Adipose tissue (tissue), 3 donors: Measurements from ENCODE around the gene R3HDM2. TPM values are rescaled to one million over a fixed set of nuclear protein-coding genes. Genes with fewer than 3 reads are reported as not detected.
"Not testable (repeated sequence)": the region's sequence is repeated elsewhere in the genome, so short reads cannot be mapped to it uniquely, and the experiment has no call there.

Experiments used
- H3K27ac ChIP-seq: one replicate; pipeline ENCODE4 v1.5.1; 2013; ENCODE audit warnings: low read depth, low read length
- WGBS, 3 donors: extraction: QIAGEN DNeasy Blood & Tissue Kit; methylation state at CpG; one replicate each; pipeline ENCODE4 v1.1.7; 2013; 5-methylcytosine and 5-hydroxymethylcytosine counted together
- polyA plus RNA-seq, 3 donors: library from polyadenylated mRNA; stranded (reverse); fragments of 200-250 nt; gene quantifications; one replicate each; pipeline ENCODE4 v1.2.3, GENCODE V29; 2013
- donor health status: healthy with polysubstance abuse.
- donor health status: Bipolar disorder and iron deficiency.
- donor health status: healthy.

R3HDM2 gene
- polyA plus RNA-seq, 3 donors, result 11.7 to 24.2 (median 18.1) TPM

DNA sequence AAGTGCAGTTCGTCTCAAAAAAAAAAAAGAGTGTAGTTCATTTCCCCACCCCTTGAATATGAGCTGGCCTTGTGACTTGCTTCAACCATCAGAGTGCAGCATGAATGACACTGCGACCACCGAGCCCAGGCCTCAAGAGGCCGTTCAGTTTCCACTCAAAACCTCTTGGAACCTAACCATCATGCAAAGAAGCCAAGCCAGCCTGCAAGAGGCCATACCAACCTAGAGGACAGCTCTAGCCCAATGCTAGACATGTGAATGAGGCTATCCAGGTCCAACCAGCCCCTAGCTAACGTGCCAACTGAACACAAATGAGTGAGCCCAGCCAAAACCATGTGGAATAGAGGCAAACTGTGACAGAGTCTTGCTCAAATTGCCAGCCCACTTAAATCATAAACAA lies 29.7 kb downstream of the R3HDM2 start:
- 75 to 80% (median 79%) methylated on average over 5 of the region's 5 CpGs for WGBS, 3 donors
- no peak overlapping the region for H3K27ac ChIP-seq

DNA sequence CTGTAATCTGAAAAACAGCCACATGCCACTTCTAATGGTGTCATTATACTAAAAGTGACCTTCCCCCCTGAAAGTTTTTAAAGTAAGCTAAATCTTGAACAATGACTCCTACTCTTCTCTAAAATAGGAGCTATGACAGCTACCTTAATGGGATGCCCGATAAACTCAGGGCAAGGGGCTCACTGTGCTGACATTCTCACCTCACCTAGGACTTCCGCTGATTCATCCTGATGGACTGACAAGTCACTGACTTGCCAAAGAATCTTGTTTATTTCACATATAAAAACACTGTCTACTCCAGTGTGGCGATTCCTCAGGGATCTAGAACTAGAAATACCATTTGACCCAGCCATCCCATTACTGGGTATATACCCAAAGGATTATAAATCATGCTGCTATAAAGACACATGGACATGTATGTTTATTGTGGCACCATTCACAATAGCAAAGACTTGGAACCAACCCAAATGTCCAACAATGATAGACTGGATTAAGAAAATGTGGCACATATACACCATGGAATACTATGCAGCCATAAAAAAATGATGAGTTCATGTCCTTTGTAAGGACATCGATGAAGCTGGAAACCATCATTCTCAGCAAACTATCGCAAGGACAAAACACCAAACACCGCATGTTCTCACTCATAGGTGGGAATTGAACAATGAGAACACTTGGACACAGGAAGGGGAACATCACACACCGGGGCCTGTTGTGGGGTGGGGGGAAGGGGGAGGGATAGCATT lies 31.0 kb downstream of the R3HDM2 start:
- not testable (repeated sequence) for H3K27ac ChIP-seq
- 95 to 97% (median 96%) methylated on average over 6 of the region's 7 CpGs for WGBS, 3 donors

DNA sequence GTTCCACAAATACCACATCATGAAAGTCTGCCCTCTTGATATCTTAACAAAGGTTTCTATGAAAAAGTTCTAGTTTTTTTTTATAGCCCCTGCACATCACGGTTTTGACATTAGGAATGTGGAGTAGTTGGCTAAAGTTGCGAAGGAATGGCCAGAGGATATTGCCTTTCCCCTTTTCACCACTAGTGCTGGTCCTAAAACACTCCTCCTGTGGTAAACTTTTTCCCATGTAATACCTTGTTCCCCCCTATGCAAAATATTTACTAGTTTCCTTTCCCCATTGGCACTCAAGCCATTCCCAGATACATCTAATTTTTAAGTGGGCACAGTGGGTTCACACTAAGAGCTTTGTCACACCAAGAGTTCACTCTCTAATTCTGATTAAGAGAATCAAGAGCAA lies 33.4 kb downstream of the R3HDM2 start:
- 73 to 85% (median 84%) methylated on average over 2 of the region's 2 CpGs for WGBS, 3 donors
- no peak overlapping the region for H3K27ac ChIP-seq

DNA sequence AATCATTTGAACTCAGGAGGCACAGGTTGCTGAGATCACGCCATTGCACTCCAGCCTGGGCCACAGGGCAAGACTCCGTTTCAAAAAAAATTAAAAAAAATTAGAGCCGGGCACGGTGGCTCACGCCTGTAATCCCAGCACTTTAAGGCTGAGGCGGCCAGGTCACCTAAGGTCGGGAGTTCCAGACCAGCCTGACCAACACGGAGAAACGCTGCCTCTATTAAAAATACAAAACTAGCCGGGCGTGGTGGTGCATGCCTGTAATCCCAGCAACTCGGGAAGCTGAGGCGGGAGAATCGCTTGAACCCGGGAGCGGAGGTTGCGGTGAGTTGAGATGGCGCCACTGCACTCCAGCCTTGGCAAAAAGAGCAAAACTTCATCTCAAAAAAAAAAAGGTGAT lies 35.7 kb downstream of the R3HDM2 start:
- WGBS, 3 donors, result 91 to 96% (median 95%) methylated on average over 18 of the region's 18 CpGs
- no peak overlapping the region for H3K27ac ChIP-seq

DNA sequence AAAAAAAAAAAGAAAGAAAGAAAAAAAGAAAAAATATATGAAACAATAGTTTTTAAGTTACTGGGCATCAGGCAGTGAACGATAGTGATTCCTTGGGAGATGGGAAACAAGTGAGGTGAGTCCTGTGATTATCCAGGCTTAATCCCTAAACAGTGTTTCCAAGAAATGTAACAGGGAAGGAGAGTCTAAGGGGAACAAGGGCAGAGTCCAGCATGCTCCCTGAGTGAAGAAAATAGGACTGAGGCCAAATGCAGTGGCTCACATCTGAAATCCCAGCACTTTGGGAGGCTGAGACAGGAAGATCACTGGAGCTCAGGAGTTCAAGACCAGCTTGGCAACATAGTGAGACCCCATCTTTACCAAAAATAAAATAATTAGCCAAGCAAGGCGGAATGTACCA lies 40.7 kb downstream of the R3HDM2 start:
- WGBS, 3 donors, result 91 to 96% (median 94%) methylated on average over 2 of the region's 2 CpGs
- no peak overlapping the region for H3K27ac ChIP-seq

DNA sequence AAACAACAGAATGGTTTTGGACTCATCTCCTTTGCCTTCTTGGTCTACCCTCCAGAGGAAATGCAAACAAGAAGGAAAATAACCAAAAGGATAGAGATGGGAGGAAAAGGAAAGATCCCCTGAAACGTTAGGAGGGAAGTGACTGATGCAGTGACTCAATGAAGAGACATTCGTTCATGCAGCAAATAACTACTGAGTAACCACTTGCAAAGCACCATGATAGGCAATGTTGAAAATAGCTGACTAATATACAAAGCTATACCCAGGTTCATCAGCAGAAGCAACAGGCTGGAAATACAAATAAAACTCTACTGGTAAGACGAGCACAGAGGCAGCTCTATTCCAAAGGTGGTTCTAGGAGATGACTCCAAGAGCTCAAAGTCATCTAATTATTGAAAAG lies 41.8 kb downstream of the R3HDM2 start:
- 57 to 62% (median 60%) methylated on average over 3 of the region's 3 CpGs for WGBS, 3 donors
- H3K27ac ChIP-seq, result no peak overlapping the region

DNA sequence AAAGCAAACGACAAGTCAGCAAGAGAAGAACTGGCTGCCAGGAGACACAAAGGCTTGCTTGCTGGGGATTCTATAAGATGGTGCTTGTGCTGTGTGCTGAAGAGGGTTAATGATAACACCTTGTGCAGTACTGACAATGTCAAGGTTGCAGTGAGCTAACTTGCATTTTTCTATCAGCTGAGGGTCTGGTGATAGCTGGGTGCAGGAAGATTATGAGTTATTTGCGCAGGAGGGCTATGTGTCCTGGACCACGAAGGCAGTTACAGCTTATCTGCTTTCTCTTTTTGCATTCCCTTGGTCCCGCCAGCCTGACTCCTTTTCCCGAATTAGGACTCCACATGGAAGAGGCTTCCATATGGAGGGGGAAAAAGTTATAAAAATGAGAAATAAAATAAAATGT lies 42.4 kb downstream of the R3HDM2 start:
- WGBS, 3 donors, result 79 to 94% (median 94%) methylated on average over 5 of the region's 5 CpGs
- H3K27ac ChIP-seq, result no peak overlapping the region

DNA sequence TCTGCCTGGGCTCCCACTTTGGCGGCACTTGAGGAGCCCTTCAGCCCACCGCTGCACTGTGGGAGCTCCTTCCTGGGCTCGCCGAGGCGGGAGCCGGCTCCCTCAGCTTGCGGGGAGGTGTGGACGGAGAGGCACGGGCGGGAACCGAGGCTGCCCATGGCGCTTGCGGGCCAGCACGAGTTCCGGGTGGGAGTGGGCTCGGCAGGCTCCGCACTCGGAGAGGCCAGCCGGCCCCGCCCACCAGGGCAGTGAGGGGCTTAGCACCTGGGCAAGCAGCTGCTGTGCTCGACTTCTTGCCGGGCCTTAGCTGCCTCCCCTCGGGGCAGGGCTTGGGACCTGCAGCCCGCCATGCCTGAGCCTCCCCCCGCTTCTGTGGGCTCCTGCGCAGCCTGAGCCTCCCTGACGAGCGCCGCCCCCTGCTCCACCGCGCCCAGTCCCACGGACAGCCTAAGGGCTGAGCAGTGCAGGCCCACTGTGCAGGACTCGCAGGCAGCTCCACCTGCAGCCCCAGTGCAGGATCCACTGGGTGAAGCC lies 44.6 kb downstream of the R3HDM2 start:
- 98 to 99% (median 98%) methylated on average over 31 to 33 of the region's 33 CpGs for WGBS, 3 donors
- no peak overlapping the region for H3K27ac ChIP-seq

DNA sequence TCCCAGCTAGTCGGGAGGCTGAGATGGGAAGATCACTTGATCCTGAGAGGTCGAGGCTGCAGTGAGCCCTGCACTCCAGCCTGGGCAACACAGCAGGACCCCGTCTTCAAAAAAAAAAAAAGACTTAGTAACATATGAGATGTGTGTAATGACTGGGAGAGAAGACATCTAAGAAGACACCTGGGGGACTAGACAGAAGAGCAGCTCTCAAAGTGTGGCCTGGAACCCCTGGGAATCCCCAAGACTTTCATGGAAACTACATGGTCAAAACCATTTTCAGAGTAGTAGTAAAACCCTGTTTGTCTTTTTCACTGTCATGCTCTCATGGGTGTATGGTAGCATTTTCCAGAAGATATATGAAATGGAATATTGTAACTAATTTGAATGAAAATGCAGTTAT lies 45.3 kb downstream of the R3HDM2 start:
- 80 to 97% (median 93%) methylated on average over 3 of the region's 3 CpGs for WGBS, 3 donors

DNA sequence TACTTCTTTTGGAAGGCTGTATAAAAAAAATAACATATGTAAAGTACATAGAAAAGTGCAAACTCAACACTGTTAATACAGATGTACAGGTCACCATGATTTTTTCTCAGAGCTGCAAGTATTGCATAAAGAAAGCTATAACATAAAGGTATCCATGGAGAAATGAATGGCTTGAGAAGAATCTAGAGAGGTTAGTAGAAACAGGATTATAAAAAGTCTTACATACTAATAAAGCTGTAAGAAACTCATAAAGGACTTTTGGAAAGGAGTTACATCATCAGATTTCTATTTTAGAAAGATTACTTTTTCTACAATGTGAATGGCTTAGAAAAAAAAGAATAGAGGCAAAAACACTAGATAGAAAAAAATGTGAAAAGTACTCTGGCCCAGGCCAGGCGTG lies 46.4 kb downstream of the R3HDM2 start:
- H3K27ac ChIP-seq, result no peak overlapping the region
- WGBS, 3 donors, result 91 to 98% (median 95%) methylated on average over 1 of the region's 1 CpG

More for the DNA sequence above, 45.3 kb downstream of the R3HDM2 start:
- H3K27ac ChIP-seq, result no peak overlapping the region

DNA sequence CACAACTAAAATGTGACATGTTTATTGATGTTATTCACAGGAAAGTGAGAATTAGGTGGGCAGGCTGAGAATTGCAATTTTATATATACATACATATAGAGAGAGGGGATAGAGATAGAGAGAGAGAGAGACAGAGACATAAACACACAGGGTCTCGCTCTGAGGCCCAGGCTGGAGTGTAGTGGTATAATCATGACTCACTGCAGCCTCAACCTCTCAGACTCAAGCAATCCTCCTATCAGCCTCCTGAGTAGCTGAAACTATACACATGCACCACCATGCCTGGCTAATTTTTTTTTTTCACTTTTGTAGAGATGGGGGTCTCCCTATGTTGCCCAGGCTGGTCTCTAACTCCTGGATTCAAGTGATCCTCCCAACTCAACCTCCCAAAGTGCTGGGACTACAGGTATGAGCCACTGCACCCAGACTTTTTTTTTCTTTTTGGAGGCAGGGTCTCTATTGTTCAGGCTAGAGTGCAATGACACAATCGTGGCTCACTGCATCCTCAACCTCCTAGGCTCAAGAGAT lies 49.1 kb downstream of the R3HDM2 start:
- 84 to 89% (median 89%) methylated on average over 2 of the region's 2 CpGs for whole genome bisulfite sequencing, 3 donors
- H3K27ac ChIP-seq, result no peak overlapping the region

DNA sequence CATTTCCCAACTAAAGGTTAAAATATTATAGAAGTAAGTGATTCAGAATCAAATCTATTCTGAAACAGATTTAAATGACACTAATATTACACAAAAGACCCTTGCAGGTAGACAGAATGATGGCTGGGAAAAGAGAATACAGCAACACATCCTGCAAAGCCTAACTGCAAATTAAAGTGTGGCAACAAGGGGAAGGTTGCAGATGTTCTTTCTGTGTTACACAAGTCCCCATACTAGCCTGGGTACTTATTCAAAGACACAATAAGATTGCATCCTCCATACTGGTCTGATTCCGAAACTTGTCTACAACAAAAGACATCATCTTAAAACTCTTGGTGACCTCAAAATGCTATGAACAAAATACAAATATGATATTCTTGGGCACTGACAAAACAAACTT lies 50.5 kb downstream of the R3HDM2 start:
- H3K27ac ChIP-seq, result no peak overlapping the region
- WGBS, 3 donors, result 62 to 100% (median 82%) methylated on average over 1 of the region's 1 CpG

DNA sequence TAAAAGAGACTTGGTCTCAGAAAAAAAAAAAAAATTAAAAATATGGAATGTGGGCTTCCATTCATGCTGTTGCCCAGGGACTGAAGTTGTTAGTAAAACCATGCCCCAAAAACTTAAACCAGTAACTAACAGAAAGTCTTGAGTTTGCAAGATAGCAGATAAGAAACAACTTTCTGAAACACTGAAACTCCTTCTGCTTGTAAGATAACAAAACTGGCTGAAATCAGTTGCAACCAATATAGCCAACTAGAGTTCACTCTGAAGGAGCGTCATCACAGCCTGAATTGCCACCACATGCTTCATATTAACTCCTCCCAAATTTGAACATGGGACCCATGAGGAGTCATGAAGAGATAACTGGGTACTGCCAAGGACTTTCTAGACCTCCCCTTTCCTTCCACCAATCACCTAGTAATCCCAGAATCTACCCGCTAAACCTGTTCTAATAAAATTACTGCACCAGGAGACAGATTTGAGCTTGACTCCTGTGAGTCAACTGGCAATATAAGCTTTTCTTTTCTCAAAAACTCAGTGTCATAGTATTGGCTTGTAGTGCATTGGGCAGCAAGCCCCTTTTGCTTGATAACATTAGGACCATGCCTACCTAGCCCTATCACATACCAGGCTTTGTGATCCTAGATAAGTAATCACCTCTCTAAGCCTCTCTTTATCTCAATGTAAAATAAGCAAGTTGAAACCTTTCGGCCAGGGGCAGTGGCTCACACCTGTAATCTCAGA lies 53.6 kb downstream of the R3HDM2 start:
- 83 to 86% (median 84%) methylated on average over 3 of the region's 3 CpGs for WGBS, 3 donors
- no peak overlapping the region for H3K27ac ChIP-seq

DNA sequence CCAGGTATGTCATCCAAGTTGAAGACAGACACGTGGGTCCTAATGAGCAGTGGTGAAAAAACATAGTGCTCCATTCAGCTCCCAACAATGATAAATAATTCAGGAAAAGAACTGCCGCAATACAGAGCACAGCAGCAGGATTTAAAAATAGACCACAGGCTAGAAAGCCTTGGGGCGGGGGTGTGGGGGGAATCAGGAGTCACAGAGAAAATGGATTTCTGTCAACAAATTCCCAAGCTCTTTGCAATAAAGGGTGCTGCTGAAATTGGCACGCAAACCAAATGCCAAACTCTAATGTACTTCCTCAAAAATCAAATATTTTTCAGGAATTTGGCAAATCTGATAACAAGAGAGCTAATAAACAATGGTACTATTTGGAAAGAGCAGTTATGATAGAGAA lies 58.6 kb downstream of the R3HDM2 start:
- H3K27ac ChIP-seq, result no peak overlapping the region
- 72 to 77% (median 74%) methylated on average over 4 of the region's 4 CpGs for WGBS, 3 donors

DNA sequence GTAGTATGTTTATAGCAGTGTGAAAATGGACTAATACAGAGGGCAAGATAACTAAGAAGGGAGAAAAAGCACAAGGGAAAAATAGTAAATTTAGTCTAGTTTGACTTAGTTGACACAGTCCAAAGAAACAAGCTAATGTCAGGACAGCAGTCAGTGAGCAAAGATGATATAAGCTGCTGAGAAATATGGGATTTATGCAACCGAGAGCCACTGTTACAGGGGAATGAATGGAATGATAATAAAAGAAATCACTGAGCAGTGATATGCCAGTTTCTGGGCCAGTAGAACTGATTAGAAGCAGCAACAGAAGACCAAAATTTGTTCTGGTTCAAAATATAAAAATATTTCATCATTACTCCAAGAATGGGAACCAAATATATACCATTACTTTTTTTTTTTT lies 60.1 kb downstream of the R3HDM2 start:
- H3K27ac ChIP-seq, result no peak overlapping the region
- WGBS, 3 donors, result 58 to 81% (median 80%) methylated on average over 1 of the region's 1 CpG

DNA sequence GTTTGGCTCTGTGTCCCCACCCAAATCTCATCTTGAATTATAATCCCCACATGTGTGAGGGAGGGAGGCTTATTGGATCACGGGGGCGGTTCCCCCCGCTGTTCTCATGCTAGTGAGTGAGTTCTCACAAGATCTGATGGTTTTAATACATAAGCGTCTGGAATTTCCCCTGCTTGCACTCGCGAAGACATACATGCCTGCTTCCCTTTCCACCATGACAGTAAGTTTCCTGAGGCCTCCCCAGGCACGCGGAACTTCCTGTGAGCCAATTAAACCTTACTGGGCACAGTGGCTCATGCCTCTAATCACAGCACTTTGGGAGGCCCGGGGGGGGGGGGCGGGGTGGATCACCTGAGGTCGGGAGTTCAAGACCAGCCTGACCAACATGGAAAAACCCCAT lies 60.8 kb downstream of the R3HDM2 start:
- 91 to 96% (median 93%) methylated on average over 9 to 11 of the region's 11 CpGs for WGBS, 3 donors
- no peak overlapping the region for H3K27ac ChIP-seq

DNA sequence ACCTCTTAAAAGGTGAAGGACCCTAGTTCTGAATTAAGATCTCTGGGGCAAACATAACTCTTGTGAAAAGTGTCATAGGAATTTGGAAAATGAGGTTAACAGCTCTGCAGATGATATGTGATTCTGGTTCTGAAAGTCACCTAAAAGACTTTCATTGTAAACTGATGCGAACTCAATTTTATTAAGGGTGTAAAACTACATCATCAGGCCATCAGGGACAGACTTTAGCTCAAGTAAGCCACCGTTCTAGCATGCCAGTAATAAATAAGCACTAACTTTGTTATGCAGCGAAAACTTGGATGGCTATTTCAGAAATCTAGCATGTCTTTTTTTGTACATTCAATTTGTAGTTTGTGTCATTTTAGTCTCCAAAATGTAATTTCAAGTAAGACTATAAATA lies 61.6 kb downstream of the R3HDM2 start:
- WGBS, 3 donors, result 91 to 98% (median 92%) methylated on average over 3 of the region's 3 CpGs
- H3K27ac ChIP-seq, result no peak overlapping the region

DNA sequence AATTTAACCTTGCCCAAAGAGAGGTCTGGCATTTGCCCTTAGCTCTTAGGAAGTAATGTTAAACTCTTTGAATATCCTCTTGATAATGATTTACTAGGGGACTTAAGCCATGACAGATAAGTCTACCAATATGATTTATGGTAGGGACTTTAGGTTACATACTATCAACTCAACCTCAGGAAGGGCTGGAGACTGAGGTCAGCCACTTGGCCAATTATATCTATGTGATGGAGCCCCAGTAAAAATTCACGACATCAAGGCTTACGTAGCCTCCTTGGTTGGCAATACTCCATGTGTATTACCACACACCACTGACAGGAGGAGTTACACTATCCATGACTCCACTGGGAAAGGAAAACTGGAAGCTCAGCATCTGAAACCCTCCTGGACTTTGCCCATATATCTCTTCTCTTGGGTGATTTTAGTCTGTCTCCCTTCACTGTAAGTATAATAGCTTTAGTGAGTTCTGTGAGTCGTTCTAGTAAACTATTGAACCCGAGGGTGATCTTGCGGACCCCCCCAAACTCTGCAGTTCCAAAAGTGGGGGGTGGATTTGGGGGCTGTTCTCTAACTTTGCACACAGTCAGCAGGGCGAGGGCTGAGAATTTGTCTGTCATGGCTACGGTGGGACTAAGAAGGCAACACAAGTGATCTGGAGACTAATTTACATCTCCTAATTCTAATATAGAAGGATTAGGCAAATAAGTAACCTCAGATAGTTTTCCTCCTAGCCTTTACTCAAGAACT lies 62.3 kb downstream of the R3HDM2 start:
- H3K27ac ChIP-seq, result no peak overlapping the region
- WGBS, 3 donors, result 80 to 91% (median 87%) methylated on average over 7 of the region's 7 CpGs

DNA sequence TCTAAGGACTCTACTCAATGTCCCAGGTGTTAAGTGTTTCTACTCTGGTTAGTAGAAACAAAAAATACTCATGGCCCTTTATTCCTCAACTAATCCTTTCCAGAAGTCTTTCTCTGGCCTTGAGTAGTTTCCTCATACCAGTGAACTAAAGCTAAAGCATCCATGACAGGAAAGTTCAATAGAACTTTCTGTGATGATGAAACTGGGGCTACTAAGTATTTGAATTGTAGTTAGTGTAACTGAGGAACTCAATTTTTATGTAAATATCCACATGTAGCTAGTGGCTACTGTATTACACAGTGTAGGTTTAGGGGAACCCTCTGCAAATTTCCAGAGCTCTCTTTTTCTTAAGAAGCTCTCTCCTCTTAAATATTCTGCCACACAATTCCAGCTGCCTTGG lies 63.7 kb downstream of the R3HDM2 start:
- H3K27ac ChIP-seq, result no peak overlapping the region
